NT2/D1 (cell line): ENCODE data around the gene HBD.

Experiments used
- SUZ12 ChIP-seq: IDR thresholded peaks from 2 replicates; pipeline ENCODE4 v1.6.1; 2011; ENCODE audit not compliant: insufficient read length, insufficient read depth; ENCODE audit errors: extremely low read depth
- YY1 ChIP-seq: IDR thresholded peaks from 2 replicates; pipeline ENCODE4 v1.6.1; 2011; ENCODE audit not compliant: insufficient read length, insufficient read depth
- ZNF274 ChIP-seq: IDR thresholded peaks from 2 replicates; pipeline ENCODE4 v1.6.1; 2011; ENCODE audit warnings: mild to moderate bottlenecking, low read depth, low read length

GRCh38 chr11:5227681-5228080 lies 6.6 kb downstream of the HBD start:
- TF ChIP-seq ZNF274 (no peak), YY1 (no peak), SUZ12 (no peak)
